CD4-positive, alpha-beta T cell treated with Interferon gamma for 1 hour (primary cell): Measurements from ENCODE around the gene ZNF506.
"Not testable (repeated sequence)": the region's sequence is repeated elsewhere in the genome, so short reads cannot be mapped to it uniquely, and the experiment has no call there.

Experiments
- DNase-seq: peaks from one replicate; pipeline ENCODE4 v3.0.0-alpha.2; 2020

Gene ZNF506

DNA sequence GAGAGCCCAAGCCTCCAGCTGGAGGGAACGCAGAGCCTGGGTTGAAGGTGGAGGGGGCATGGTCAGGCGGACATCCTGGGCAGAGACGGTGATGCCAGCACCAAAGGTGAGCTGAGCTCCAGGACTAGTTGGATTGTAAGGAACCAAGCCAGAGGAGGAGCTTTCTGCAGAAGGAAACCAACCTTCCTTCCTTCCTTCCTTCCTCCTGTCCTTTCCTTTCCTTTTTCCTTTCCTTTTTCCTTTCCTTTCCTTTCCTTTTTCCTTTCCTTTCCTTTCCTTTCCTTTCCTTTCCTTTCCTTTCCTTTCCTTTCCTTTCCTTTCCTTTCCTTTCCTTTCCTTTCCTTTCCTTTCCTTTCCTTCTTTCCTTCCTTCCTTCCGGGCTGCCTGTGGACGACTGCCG, 77.6 kb downstream of the ZNF506 start:
- not testable (repeated sequence) for DNase-seq

DNA sequence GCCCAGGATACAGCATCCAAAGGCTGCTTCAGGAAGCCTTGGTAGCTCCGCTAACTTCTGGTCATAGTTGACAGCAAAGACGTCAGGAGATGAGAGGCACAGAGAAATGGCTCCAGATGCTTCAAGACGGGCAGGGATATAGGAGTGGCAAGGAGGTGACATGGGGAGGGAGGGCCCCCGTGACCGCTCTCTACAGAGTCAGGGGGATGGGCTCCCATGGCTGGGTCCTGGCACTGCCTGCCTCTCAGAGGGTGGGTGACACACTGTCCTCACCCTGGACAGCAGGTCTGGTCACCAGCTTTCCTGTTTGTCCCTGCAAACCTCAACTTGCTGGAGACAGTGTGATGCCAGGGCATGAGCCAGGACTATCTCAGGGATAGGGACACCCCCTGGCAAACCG, 78.4 kb downstream of the ZNF506 start:
- no peak for DNase-seq

DNA sequence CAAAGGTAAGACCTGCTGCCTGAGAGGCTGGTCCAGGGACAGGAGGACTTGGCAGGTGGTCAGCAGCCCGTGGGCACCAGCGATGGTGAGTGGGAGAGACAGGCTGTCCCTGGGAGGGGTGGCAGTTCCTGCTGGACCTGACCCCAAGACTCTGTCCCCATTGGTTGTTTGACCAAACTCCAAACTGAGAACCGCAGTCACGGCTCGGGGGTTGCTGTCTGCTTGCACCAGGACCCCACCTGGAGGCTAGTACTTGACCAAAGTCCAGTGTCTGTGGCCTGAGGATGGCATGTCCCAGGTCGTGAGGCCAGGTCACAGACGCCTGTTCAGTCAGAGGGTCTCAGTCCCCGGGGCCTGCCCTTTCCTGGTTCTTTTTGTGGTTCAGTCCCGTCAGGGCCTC, 78.8 kb downstream of the ZNF506 start:
- no peak for DNase-seq
